ENCODE data around the gene ICOSLG. TPM values are rescaled to one million over a fixed set of nuclear protein-coding genes. Genes with fewer than 3 reads are reported as not detected.

ICOSLG gene
- total and polyA plus RNA-seq, 2 experiments from 2014 or later, result 1.3 to 4.6 TPM

DNA sequence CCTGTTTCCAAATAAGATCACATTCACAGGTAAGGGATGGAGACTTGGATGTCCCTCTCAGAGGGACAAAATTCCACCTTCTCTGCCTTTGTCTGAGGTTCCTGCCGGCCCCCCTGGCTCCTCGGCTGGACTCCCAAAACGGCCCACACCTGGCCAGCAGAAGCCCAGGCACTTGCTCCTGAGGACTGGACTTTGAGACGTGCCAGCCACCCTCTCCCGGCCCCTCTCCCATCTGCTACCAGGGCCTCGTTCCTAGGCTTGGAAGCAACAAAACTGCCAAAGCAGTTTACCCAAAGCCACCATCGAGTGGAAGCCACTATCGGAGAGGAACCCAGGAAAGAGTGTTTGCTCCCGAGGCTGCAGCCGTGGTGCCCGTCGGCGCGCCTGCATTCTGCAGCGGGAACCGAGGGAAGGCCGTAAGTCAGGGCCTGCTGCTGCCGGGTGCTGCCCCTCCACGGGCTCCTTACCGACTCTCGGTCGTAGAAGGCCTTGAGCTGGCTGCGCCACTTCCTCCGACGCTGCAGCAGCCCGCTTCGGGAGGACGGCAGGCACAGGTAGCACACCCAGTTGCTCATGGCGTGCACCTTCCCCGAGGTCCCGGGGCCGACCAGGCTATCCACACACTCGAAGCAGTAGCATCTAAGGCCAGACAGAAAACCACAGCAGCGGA, 17.4 kb upstream of the ICOSLG start (continued):
- TF ChIP-seq STAT1 (IDR thresholded peaks at IDR 0.05; ENCODE audit: unreplicated experiment) (no peak), NANOG (IDR thresholded peaks at IDR 0.05; ENCODE audit: borderline replicate concordance) (no peak), CREB1 (CRISPR knock-in tag; IDR thresholded peaks at IDR 0.05; ENCODE audit: low read depth) (no peak), POLR2AphosphoS5 (IDR thresholded peaks at IDR 0.05; ENCODE audit: low read depth) (no peak)
- TF ChIP-seq, protein P1, sequence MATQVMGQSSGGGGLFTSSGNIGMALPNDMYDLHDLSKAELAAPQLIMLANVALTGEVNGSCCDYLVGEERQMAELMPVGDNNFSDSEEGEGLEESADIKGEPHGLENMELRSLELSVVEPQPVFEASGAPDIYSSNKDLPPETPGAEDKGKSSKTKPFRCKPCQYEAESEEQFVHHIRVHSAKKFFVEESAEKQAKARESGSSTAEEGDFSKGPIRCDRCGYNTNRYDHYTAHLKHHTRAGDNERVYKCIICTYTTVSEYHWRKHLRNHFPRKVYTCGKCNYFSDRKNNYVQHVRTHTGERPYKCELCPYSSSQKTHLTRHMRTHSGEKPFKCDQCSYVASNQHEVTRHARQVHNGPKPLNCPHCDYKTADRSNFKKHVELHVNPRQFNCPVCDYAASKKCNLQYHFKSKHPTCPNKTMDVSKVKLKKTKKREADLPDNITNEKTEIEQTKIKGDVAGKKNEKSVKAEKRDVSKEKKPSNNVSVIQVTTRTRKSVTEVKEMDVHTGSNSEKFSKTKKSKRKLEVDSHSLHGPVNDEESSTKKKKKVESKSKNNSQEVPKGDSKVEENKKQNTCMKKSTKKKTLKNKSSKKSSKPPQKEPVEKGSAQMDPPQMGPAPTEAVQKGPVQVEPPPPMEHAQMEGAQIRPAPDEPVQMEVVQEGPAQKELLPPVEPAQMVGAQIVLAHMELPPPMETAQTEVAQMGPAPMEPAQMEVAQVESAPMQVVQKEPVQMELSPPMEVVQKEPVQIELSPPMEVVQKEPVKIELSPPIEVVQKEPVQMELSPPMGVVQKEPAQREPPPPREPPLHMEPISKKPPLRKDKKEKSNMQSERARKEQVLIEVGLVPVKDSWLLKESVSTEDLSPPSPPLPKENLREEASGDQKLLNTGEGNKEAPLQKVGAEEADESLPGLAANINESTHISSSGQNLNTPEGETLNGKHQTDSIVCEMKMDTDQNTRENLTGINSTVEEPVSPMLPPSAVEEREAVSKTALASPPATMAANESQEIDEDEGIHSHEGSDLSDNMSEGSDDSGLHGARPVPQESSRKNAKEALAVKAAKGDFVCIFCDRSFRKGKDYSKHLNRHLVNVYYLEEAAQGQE (IDR thresholded peaks at IDR 0.05; ENCODE audit: unreplicated experiment), result no peak

DNA sequence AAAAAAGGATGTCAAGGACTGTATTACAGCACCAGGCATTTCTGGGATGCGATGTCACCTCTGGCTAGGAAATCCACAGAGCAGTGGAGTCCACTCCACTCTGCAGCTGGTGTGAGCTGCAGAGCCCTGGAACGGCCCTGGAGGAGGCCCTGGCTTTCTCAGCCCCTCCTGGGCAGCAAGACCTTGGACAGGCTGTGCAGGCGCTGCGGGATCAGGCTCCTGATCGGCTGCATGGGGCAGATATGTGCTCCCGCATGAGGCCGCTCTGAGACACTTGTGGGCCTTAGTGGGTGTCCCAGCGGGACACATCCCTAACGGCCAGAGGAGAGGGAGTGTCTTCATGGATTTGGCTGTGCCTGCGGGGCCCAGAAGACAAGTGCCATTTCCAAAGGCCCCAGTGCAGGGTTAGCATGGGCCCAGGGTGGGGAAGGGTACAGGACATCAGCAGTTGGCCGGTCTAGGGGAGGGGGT, 14.8 kb upstream of the ICOSLG start:
- Mint-ChIP-seq H3K4me1 (no peaks in the 10 kb centered on the region), H3K27ac (no peak overlapping the region), H3K36me3 (ENCODE audit: low read depth) (no peaks in the 10 kb centered on the region), H3K27me3 (ENCODE audit: insufficient read depth, low read depth, poor library complexity) (peaks cover 6% of the 10 kb centered on the region), H3K4me3 (no peak overlapping the region), H3K9me3 (no peaks in the 10 kb centered on the region)
- Histone ChIP-seq H4K20me1 (replicated peaks; ENCODE audit: insufficient read depth) (no peaks in the 10 kb centered on the region), H3K36me3 (ENCODE audit: insufficient read depth) (no peaks in the 10 kb centered on the region), H3K27me3 (ENCODE audit: insufficient read depth) (no peaks in the 10 kb centered on the region), H3K4me2 (no peak overlapping the region), H3K4me3 (no peak overlapping the region), H2AFZ (no peak overlapping the region), H3K4me1 (ENCODE audit: insufficient read depth) (no peaks in the 10 kb centered on the region), H3F3A (replicated peaks; ENCODE audit: low read depth) (no peaks in the 10 kb centered on the region), H3K27ac (ENCODE audit: low read depth) (no peak overlapping the region), H3K9me2 (ENCODE audit: insufficient read depth) (no peaks in the 10 kb centered on the region), H3K79me2 (replicated peaks; ENCODE audit: insufficient read depth) (no peaks in the 10 kb centered on the region)
- DNase-seq (ENCODE audit: low spot score) (no peak), ATAC-seq (no peak)
- TF ChIP-seq, protein P2, sequence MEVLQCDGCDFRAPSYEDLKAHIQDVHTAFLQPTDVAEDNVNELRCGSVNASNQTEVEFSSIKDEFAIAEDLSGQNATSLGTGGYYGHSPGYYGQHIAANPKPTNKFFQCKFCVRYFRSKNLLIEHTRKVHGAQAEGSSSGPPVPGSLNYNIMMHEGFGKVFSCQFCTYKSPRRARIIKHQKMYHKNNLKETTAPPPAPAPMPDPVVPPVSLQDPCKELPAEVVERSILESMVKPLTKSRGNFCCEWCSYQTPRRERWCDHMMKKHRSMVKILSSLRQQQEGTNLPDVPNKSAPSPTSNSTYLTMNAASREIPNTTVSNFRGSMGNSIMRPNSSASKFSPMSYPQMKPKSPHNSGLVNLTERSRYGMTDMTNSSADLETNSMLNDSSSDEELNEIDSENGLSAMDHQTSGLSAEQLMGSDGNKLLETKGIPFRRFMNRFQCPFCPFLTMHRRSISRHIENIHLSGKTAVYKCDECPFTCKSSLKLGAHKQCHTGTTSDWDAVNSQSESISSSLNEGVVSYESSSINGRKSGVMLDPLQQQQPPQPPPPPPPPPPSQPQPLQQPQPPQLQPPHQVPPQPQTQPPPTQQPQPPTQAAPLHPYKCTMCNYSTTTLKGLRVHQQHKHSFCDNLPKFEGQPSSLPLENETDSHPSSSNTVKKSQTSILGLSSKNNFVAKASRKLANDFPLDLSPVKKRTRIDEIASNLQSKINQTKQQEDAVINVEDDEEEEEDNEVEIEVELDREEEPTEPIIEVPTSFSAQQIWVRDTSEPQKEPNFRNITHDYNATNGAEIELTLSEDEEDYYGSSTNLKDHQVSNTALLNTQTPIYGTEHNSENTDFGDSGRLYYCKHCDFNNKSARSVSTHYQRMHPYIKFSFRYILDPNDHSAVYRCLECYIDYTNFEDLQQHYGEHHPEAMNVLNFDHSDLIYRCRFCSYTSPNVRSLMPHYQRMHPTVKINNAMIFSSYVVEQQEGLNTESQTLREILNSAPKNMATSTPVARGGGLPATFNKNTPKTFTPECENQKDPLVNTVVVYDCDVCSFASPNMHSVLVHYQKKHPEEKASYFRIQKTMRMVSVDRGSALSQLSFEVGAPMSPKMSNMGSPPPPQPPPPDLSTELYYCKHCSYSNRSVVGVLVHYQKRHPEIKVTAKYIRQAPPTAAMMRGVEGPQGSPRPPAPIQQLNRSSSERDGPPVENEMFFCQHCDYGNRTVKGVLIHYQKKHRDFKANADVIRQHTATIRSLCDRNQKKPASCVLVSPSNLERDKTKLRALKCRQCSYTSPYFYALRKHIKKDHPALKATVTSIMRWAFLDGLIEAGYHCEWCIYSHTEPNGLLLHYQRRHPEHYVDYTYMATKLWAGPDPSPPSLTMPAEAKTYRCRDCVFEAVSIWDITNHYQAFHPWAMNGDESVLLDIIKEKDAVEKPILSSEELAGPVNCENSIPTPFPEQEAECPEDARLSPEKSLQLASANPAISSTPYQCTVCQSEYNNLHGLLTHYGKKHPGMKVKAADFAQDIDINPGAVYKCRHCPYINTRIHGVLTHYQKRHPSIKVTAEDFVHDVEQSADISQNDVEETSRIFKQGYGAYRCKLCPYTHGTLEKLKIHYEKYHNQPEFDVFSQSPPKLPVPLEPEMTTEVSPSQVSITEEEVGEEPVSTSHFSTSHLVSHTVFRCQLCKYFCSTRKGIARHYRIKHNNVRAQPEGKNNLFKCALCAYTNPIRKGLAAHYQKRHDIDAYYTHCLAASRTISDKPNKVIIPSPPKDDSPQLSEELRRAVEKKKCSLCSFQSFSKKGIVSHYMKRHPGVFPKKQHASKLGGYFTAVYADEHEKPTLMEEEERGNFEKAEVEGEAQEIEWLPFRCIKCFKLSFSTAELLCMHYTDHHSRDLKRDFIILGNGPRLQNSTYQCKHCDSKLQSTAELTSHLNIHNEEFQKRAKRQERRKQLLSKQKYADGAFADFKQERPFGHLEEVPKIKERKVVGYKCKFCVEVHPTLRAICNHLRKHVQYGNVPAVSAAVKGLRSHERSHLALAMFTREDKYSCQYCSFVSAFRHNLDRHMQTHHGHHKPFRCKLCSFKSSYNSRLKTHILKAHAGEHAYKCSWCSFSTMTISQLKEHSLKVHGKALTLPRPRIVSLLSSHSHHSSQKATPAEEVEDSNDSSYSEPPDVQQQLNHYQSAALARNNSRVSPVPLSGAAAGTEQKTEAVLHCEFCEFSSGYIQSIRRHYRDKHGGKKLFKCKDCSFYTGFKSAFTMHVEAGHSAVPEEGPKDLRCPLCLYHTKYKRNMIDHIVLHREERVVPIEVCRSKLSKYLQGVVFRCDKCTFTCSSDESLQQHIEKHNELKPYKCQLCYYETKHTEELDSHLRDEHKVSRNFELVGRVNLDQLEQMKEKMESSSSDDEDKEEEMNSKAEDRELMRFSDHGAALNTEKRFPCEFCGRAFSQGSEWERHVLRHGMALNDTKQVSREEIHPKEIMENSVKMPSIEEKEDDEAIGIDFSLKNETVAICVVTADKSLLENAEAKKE (CRISPR knock-in tag; IDR thresholded peaks at IDR 0.05), result no peak
- TF ChIP-seq ZNF331 (CRISPR knock-in tag; IDR thresholded peaks at IDR 0.05; ENCODE audit: low read depth) (no peak), JUNB (IDR thresholded peaks at IDR 0.05; ENCODE audit: unreplicated experiment) (no peak)
- TF ChIP-seq, protein P1 (IDR thresholded peaks at IDR 0.05; ENCODE audit: unreplicated experiment), result no peak
- TF ChIP-seq, protein P3, sequence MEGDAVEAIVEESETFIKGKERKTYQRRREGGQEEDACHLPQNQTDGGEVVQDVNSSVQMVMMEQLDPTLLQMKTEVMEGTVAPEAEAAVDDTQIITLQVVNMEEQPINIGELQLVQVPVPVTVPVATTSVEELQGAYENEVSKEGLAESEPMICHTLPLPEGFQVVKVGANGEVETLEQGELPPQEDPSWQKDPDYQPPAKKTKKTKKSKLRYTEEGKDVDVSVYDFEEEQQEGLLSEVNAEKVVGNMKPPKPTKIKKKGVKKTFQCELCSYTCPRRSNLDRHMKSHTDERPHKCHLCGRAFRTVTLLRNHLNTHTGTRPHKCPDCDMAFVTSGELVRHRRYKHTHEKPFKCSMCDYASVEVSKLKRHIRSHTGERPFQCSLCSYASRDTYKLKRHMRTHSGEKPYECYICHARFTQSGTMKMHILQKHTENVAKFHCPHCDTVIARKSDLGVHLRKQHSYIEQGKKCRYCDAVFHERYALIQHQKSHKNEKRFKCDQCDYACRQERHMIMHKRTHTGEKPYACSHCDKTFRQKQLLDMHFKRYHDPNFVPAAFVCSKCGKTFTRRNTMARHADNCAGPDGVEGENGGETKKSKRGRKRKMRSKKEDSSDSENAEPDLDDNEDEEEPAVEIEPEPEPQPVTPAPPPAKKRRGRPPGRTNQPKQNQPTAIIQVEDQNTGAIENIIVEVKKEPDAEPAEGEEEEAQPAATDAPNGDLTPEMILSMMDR (conservative IDR thresholded peaks at IDR 0.05; ENCODE audit: low read depth in 2 of 2), result no peak

Data from GM23338 (cell line).